Neutrophil (primary cell): ENCODE results near the gene RAB3GAP1.

Experiments
- H3K27ac ChIP-seq: fragments of 200-600 bp; sonication (generic); 2 replicates; pipeline ENCODE4 v1.5.1; 2016; ENCODE audit warnings: mild to moderate bottlenecking, moderate library complexity
- H3K27me3 ChIP-seq: fragments of 200-600 bp; sonication (generic); 2 replicates; pipeline ENCODE4 v1.6.0; 2016; ENCODE audit warnings: mild to moderate bottlenecking
- H3K36me3 ChIP-seq: fragments of 200-600 bp; sonication (generic); 2 replicates; pipeline ENCODE4 v1.5.1; 2017
- H3K4me1 ChIP-seq, 2 experiments: fragments of 200-600 bp in 1 of 2; sonication (generic) in 1 of 2; 1 replicate in 1 of 2; 2 replicates in 1 of 2; pipeline versions ENCODE4 v1.5.1 to v1.6.1; 2013 to 2016; ENCODE audit warnings: low read depth in 1 of 2, low read length in 1 of 2, mild to moderate bottlenecking in 1 of 2, moderate library complexity in 1 of 2; ENCODE audit not compliant: control insufficient read depth in 1 of 2, insufficient read depth in 1 of 2
- H3K4me3 ChIP-seq, 2 experiments: fragments of 200-600 bp in 1 of 2; sonication (generic) in 1 of 2; 1 replicate in 1 of 2; 2 replicates in 1 of 2; pipeline ENCODE4 v1.5.1; 2013 to 2016; ENCODE audit warnings: low read depth in 1 of 2, low read length in 1 of 2, mild to moderate bottlenecking in 1 of 2, moderate library complexity in 1 of 2
- H3K9me3 ChIP-seq: fragments of 200-600 bp; sonication (generic); 2 replicates; pipeline ENCODE4 v1.5.1; 2016
- CTCF ChIP-seq: fragments of 200-600 bp; sonication (generic); IDR thresholded peaks from 2 replicates; pipeline ENCODE4 v1.5.1; 2016; ENCODE audit warnings: antibody characterized with exemption

Gene RAB3GAP1

GRCh38 chr2:135056790-135057189, 4.7 kb downstream of the RAB3GAP1 start:
- TF ChIP-seq CTCF, result no peak
- Histone ChIP-seq H3K27ac (no peak overlapping the region), H3K9me3 (no peaks in the 10 kb centered on the region), H3K4me3 (no peak overlapping the region), H3K27me3 (no peaks in the 10 kb centered on the region), H3K36me3 (peaks cover 16% of the 10 kb centered on the region), H3K4me1 (peaks cover 20% of the 10 kb centered on the region in 2 experiments)

GRCh38 chr2:135059577-135059976, 7.5 kb downstream of the RAB3GAP1 start:
- Histone ChIP-seq H3K27ac (no peak overlapping the region), H3K27me3 (no peaks in the 10 kb centered on the region), H3K36me3 (peaks cover 19% of the 10 kb centered on the region), H3K4me3 (no peak overlapping the region), H3K9me3 (no peaks in the 10 kb centered on the region), H3K4me1 (peaks cover 0 to under 1% of the 10 kb centered on the region in 2 experiments)
- no peak for TF ChIP-seq CTCF

GRCh38 chr2:135063210-135063609, 11.1 kb downstream of the RAB3GAP1 start:
- Histone ChIP-seq H3K27me3 (no peaks in the 10 kb centered on the region), H3K4me1 (no peaks in the 10 kb centered on the region), H3K9me3 (no peaks in the 10 kb centered on the region), H3K36me3 (peaks cover 25% of the 10 kb centered on the region), H3K27ac (no peak overlapping the region), H3K4me3 (no peak overlapping the region)
- TF ChIP-seq CTCF, result no peak

- peaks cover 24% of the 10 kb centered on the region for H3K36me3 ChIP-seq
- no peak overlapping the region for H3K27ac ChIP-seq
- no peak for TF ChIP-seq CTCF
- H3K27me3 ChIP-seq, result no peaks in the 10 kb centered on the region
- H3K9me3 ChIP-seq, result no peaks in the 10 kb centered on the region
- H3K4me1 ChIP-seq, result no peaks in the 10 kb centered on the region
- H3K4me3 ChIP-seq, result no peak overlapping the region
Observed at GRCh38 chr2:135064149-135064548, 12.1 kb downstream of the RAB3GAP1 start.

GRCh38 chr2:135066710-135067109, 14.6 kb downstream of the RAB3GAP1 start:
- no peak overlapping the region for H3K4me3 ChIP-seq
- no peak for TF ChIP-seq CTCF
- no peak overlapping the region for H3K27ac ChIP-seq
- no peaks in the 10 kb centered on the region for H3K9me3 ChIP-seq
- no peaks in the 10 kb centered on the region for H3K4me1 ChIP-seq
- H3K36me3 ChIP-seq, result peaks cover 10% of the 10 kb centered on the region
- H3K27me3 ChIP-seq, result no peaks in the 10 kb centered on the region
